Gastroesophageal sphincter (tissue), 3 donors: ENCODE data around the gene ITGA8.

Experiments
- CTCF ChIP-seq, 4 experiments: fragments of 200-600 bp in 2 of 4; fragments of 450-650 bp in 2 of 4; sonication (generic) in 1 of 4; IDR thresholded peaks; one replicate each; pipeline ENCODE4 v1.5.1; 2017 to 2019; ENCODE audit warnings: antibody characterized with exemption in 4 of 4, mild to moderate bottlenecking in 2 of 4, moderate library complexity in 2 of 4
- EP300 ChIP-seq: sonication (generic); formaldehyde crosslinking; IDR thresholded peaks from one replicate; pipeline ENCODE4 v1.6.1; 2017; ENCODE audit warnings: antibody characterized with exemption, mild to moderate bottlenecking
- POLR2AphosphoS5 ChIP-seq: sonication (generic); formaldehyde crosslinking; IDR thresholded peaks from one replicate; pipeline ENCODE4 v1.6.1; 2017; ENCODE audit warnings: antibody characterized with exemption

GRCh38 chr10:15504101-15504840 lies 215.5 kb downstream of the ITGA8 start:
- TF ChIP-seq POLR2AphosphoS5 = no peak
- TF ChIP-seq CTCF (IDR thresholded peaks at IDR 0.05) = no peak
- TF ChIP-seq EP300 = no peak
